ENCODE results near the gene CBL. TPM values are rescaled to one million over a fixed set of nuclear protein-coding genes. Genes with fewer than 3 reads are reported as not detected.

The CBL gene
- total and polyA plus RNA-seq, 10 of the 15 experiments (the other 5 are each of a cell fraction or from before 2014, with no cell fraction given), result 3.9 to 27.1 (median 9.5) TPM

DNA sequence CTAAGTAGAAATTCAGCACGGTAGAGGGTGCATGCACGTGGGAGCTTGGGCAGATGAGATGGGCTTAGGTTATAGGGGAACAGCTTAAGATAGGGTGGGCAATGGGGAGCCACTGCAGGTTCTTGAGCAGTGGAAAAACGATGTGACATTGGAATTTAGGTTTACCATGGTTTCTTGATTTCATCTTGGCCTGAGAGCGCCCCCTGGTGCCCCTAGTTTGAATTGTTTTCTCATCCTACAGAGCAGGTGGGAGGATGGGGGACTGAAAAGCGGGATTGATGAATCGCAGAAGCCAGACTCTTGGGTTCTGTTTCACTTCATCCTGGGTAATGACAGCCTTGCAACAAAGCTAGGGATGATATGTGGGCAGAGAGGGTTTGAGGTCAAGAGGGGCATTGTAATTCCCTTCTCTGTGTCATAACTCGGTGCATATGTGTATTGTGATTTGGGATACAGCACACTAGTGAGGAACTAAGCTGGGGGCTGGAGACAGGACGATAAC is 117.4 kb downstream of the CBL start:
- intact Hi-C loops (cut with micrococcal nuclease; ENCODE audit: unreplicated experiment) (loop anchor here (2.0 to 5.0 kb wide), 6 partner anchors 116 to 396 kb away; partner anchors contain the start of genes ABCG4, BCL9L, CBL and NLRX1), in situ Hi-C loops (cut with MboI) (no loop called here)
- WGBS (ENCODE audit: insufficient coverage, insufficient replicate concordance, low lambda C conversion rate, missing lambda C conversion rate), result 15% methylated on average over 8 of the region's 8 CpGs
- POLR2A ChIA-PET, result interaction anchor here (0.6 to 3.0 kb wide), 8 partner anchors 8 to 267 kb away, joined by 3 to 20 read pairs (median 4); partner anchors contain the start of genes CBL and RNF26
- CTCF ChIA-PET, result interaction anchor here (0.6 to 5.6 kb wide), 56 partner anchors 8 to 554 kb away, joined by 3 to 88 read pairs (median 5); partner anchors contain the start of genes C1QTNF5, CBL, DPAGT1 and HMBS
- FAIRE-seq (peak; percentile 86), DNase-seq (ENCODE audit: low read depth, low spot score) (peak; percentile 37), ATAC-seq (no peak)
- BruUV-seq (replicated peaks), result no TSS peak
- H3K27ac ChIP-seq (ENCODE audit: control insufficient read depth, insufficient read depth), result no peak overlapping the region
- no peaks in the 10 kb centered on the region for H3K79me2 ChIP-seq (ENCODE audit: control insufficient read depth, insufficient read depth, low read length)
- no peaks in the 10 kb centered on the region for H3K9me3 ChIP-seq (replicated peaks; ENCODE audit: control insufficient read depth, insufficient read depth, low read length)
- H3K36me3 ChIP-seq (ENCODE audit: control insufficient read depth in 2 of 2, insufficient read depth in 2 of 2, low read length in 1 of 2), result no peaks in the 10 kb centered on the region
- H3K4me1 ChIP-seq (ENCODE audit: control insufficient read depth, insufficient read depth, low read length), result peaks cover 27% of the 10 kb centered on the region
- SMC1A ChIA-PET (ENCODE audit: uncharacterized antibody, unreplicated experiment), result interaction anchor here (0.7 to 3.0 kb wide), 20 partner anchors 8 to 388 kb away, joined by 3 to 23 read pairs (median 3); partner anchors contain the start of genes CBL, HINFP, RNF26 and VPS11
- peak overlapping the region; percentile 19; the same call in 1 of the 2 replicates for H2AFZ ChIP-seq (ENCODE audit: control insufficient read depth, low read depth, low read length)
- no peak overlapping the region; the same call in 1 of the 2 replicates for H3K4me2 ChIP-seq (ENCODE audit: control insufficient read depth, insufficient read depth)
- H3K27me3 ChIP-seq (replicated peaks in 1 of 2; ENCODE audit: control insufficient read depth in 2 of 2, insufficient read depth in 2 of 2, low read length in 1 of 2), result no peaks in the 10 kb centered on the region
- H4K20me1 ChIP-seq (ENCODE audit: control insufficient read depth, insufficient read depth), result no peaks in the 10 kb centered on the region
- RAD21 ChIA-PET (ENCODE audit: unreplicated experiment), result interaction anchor here (0.8 to 4.5 kb wide), 16 partner anchors 9 to 256 kb away, joined by 3 to 26 read pairs (median 4); partner anchors contain the start of genes C2CD2L, CBL, HMBS and VPS11
- H3K9ac ChIP-seq (ENCODE audit: control insufficient read depth, insufficient read depth, low read length), result no peak overlapping the region
- no peak overlapping the region for H3K4me3 ChIP-seq
- TF ChIP-seq RELA (IDR thresholded peaks at IDR 0.05; ENCODE audit: borderline replicate concordance, partially characterized antibody), result peak; percentile 10
- TF ChIP-seq NRF1 (conservative IDR thresholded peaks at IDR 0.05; ENCODE audit: low read depth, low read length), result no peak
- TF ChIP-seq FOS (IDR thresholded peaks at IDR 0.05; ENCODE audit: borderline replicate concordance, extremely low read depth, insufficient read length), result no peak
- TF ChIP-seq RB1 (IDR thresholded peaks at IDR 0.05; ENCODE audit: borderline replicate concordance), result peak; percentile 31; the same call in 1 of the 2 replicates
- 0 out of 2 replicates have a peak, but pooled peaks have one; percentile 19 for TF ChIP-seq FOXM1 (IDR thresholded peaks at IDR 0.05; ENCODE audit: low read depth, low read length)
- TF ChIP-seq CBFB (IDR thresholded peaks at IDR 0.05; ENCODE audit: low read depth), result no peak
- peak; percentile 40; the same call in 1 of the 2 replicates for TF ChIP-seq EED (IDR thresholded peaks at IDR 0.05; ENCODE audit: low read depth)
- TF ChIP-seq, protein P1, sequence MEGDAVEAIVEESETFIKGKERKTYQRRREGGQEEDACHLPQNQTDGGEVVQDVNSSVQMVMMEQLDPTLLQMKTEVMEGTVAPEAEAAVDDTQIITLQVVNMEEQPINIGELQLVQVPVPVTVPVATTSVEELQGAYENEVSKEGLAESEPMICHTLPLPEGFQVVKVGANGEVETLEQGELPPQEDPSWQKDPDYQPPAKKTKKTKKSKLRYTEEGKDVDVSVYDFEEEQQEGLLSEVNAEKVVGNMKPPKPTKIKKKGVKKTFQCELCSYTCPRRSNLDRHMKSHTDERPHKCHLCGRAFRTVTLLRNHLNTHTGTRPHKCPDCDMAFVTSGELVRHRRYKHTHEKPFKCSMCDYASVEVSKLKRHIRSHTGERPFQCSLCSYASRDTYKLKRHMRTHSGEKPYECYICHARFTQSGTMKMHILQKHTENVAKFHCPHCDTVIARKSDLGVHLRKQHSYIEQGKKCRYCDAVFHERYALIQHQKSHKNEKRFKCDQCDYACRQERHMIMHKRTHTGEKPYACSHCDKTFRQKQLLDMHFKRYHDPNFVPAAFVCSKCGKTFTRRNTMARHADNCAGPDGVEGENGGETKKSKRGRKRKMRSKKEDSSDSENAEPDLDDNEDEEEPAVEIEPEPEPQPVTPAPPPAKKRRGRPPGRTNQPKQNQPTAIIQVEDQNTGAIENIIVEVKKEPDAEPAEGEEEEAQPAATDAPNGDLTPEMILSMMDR (IDR thresholded peaks at IDR 0.05 in 2 of 3, conservative IDR thresholded peaks at IDR 0.05 in 1 of 3; ENCODE audit: control insufficient read depth in 2 of 3, extremely low read depth in 1 of 3, insufficient read depth in 1 of 3, low read depth in 3 of 3, low read length in 3 of 3), result peak; percentile 73 to 86 (median 82)
- peak; percentile 32; the same call in 1 of the 2 replicates for TF ChIP-seq RUNX3 (IDR thresholded peaks at IDR 0.05; ENCODE audit: low read length)
- 0 out of 3 replicates have a peak, but pooled peaks have one; percentile 29 for TF ChIP-seq POU2F2 (IDR thresholded peaks at IDR 0.05; ENCODE audit: borderline replicate concordance, low read depth, low read length)
- TF ChIP-seq RAD21 (IDR thresholded peaks at IDR 0.05; ENCODE audit: insufficient read depth, low read depth, low read length), result peak; percentile 79
- no peak for TF ChIP-seq CHD2 (IDR thresholded peaks at IDR 0.05; ENCODE audit: borderline replicate concordance, low read depth, low read length)
- TF ChIP-seq SMARCA5 (IDR thresholded peaks at IDR 0.05), result peak; percentile 99
- 0 out of 2 replicates have a peak, but pooled peaks have one; percentile 63 for TF ChIP-seq RCOR1 (conservative IDR thresholded peaks at IDR 0.05; ENCODE audit: low read depth, low read length)
- no peak for TF ChIP-seq SIN3A (IDR thresholded peaks at IDR 0.05; ENCODE audit: low read depth, low read length)
- peak; percentile 66 for TF ChIP-seq SMC3 (IDR thresholded peaks at IDR 0.05; ENCODE audit: borderline replicate concordance, low read length)
- TF ChIP-seq, protein P2, sequence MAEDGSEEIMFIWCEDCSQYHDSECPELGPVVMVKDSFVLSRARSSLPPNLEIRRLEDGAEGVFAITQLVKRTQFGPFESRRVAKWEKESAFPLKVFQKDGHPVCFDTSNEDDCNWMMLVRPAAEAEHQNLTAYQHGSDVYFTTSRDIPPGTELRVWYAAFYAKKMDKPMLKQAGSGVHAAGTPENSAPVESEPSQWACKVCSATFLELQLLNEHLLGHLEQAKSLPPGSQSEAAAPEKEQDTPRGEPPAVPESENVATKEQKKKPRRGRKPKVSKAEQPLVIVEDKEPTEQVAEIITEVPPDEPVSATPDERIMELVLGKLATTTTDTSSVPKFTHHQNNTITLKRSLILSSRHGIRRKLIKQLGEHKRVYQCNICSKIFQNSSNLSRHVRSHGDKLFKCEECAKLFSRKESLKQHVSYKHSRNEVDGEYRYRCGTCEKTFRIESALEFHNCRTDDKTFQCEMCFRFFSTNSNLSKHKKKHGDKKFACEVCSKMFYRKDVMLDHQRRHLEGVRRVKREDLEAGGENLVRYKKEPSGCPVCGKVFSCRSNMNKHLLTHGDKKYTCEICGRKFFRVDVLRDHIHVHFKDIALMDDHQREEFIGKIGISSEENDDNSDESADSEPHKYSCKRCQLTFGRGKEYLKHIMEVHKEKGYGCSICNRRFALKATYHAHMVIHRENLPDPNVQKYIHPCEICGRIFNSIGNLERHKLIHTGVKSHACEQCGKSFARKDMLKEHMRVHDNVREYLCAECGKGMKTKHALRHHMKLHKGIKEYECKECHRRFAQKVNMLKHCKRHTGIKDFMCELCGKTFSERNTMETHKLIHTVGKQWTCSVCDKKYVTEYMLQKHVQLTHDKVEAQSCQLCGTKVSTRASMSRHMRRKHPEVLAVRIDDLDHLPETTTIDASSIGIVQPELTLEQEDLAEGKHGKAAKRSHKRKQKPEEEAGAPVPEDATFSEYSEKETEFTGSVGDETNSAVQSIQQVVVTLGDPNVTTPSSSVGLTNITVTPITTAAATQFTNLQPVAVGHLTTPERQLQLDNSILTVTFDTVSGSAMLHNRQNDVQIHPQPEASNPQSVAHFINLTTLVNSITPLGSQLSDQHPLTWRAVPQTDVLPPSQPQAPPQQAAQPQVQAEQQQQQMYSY (CRISPR knock-in tag; IDR thresholded peaks at IDR 0.05), result no peak
- TF ChIP-seq ZSCAN29 (IDR thresholded peaks at IDR 0.05), result no peak
- TF ChIP-seq NBN (IDR thresholded peaks at IDR 0.05), result 0 out of 2 replicates have a peak, but pooled peaks have one; percentile 43

All from GM12878 (cell line).